Hepatocyte (in vitro differentiated cells): ENCODE data around the gene ANKRD22.

Experiments used
- CTCF ChIP-seq: fragments of 200-600 bp; sonication (generic); IDR thresholded peaks from 2 replicates; pipeline ENCODE4 v1.5.1; 2016; ENCODE audit warnings: antibody characterized with exemption, mild to moderate bottlenecking; ENCODE audit not compliant: poor library complexity
- EZH2 ChIP-seq: fragments of 200-600 bp; sonication (generic); IDR thresholded peaks from 2 replicates; pipeline ENCODE4 v1.6.1; 2016; ENCODE audit warnings: antibody characterized with exemption, mild to moderate bottlenecking, borderline replicate concordance
- EZH2phosphoT487 ChIP-seq: fragments of 200-600 bp; sonication (generic); IDR thresholded peaks from one replicate; pipeline ENCODE4 v1.6.1; 2018; ENCODE audit warnings: antibody characterized with exemption, mild to moderate bottlenecking, low read depth, moderate library complexity; ENCODE audit not compliant: unreplicated experiment, severe bottlenecking

GRCh38 chr10:88889559-88890337, 38.1 kb upstream of the ANKRD22 start:
- TF ChIP-seq EZH2phosphoT487 (no peak), CTCF (no peak), EZH2 (no peak)
